Rectal smooth muscle tissue (tissue), 1 donor: ENCODE data around the gene WAC.

Experiments
- H3K27ac ChIP-seq: one replicate; pipeline ENCODE4 v1.7.0; 2013; ENCODE audit warnings: low read depth, low read length, inconsistent platforms
- H3K27me3 ChIP-seq: one replicate; pipeline ENCODE4 v1.7.0; 2013; ENCODE audit warnings: low read length; ENCODE audit not compliant: control insufficient read depth, insufficient read depth
- H3K36me3 ChIP-seq: one replicate; pipeline ENCODE4 v1.7.0; 2013; ENCODE audit warnings: low read length; ENCODE audit not compliant: control insufficient read depth, insufficient read depth
- H3K4me1 ChIP-seq: one replicate; pipeline ENCODE4 v1.7.0; 2013; ENCODE audit warnings: low read length; ENCODE audit not compliant: control insufficient read depth, insufficient read depth
- H3K4me3 ChIP-seq: one replicate; pipeline ENCODE4 v1.7.0; 2013; ENCODE audit warnings: low read length
- H3K9ac ChIP-seq: one replicate; pipeline ENCODE4 v1.7.0; 2013; ENCODE audit warnings: low read length

Gene WAC

DNA sequence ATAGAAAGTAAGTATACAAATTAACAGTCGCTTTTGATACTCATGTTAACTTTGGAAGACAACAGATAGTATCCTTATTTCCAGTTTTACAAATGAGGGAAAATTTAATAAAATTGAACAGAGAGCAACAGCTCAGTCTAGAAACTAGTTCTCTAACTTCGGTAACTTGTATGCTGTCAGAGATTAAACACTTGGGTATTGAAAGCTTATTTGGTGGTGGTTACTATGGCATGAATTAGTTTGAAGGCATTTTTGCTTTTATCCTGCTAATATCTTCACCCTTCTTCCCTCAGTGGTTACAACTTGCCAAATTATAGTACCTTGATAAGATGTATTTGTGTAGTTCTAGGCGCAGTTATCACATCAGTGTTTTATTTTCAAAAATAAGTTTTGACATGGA is 7.2 kb downstream of the WAC start:
- Histone ChIP-seq H3K9ac (no peak overlapping the region), H3K27me3 (no peaks in the 10 kb centered on the region)

DNA sequence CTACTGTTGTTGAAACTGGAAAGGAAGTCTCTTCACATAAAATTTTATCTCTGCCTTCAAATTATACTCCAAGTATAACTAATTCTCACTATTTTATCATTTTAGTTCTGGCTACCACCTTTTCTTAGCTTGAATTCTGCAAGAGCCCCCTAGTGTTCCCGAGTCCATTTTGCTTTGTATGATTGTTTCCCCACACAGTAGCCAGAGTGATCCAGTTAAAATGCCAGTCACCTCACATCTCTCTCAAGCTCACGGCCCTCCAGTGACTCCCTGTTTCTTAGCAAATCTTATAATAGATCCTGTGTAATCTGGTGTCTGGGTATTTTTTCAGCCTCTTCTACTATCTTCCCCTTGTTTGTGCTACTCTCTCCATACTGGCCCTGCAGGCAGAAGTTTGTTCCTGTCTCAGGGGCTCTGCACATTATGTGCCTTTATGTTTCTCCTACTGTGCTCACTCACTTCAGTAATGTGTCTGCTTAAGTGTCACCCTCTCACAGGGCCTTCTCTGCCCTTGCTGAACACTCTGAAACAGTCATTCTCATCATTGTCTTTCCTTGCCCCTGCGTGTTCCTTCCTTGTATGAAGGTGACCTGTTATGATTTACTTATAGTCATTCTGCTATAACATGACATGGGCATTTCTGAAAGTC is 8.9 kb downstream of the WAC start:
- Histone ChIP-seq H3K4me1 (no peaks in the 10 kb centered on the region), H3K4me3 (no peak overlapping the region), H3K9ac (no peak overlapping the region), H3K36me3 (peaks cover 13% of the 10 kb centered on the region), H3K27me3 (no peaks in the 10 kb centered on the region), H3K27ac (no peak overlapping the region)

More for the DNA sequence above, 7.2 kb downstream of the WAC start:
- H3K27ac ChIP-seq, result no peak overlapping the region
- H3K4me3 ChIP-seq, result no peak overlapping the region
- peaks cover under 1% of the 10 kb centered on the region for H3K4me1 ChIP-seq
- peaks cover 19% of the 10 kb centered on the region for H3K36me3 ChIP-seq

DNA sequence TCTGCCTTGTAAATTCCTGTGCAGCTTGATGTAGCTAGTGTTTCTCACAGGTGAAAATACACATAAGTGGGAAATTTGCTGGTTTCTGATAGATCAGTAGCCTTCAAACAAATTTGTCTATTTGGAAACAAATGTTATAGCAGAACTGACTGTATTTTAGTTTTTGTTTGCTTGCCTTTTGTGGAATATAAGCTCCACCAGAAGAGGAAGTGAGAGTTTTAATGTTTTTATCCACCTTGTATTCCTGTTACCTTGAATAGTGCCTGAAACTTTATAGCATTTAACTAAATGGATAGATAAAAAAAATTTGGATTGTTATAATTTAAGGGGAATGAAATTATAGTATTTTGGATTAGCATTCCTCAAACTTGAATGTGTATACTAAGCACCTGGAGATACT is 9.8 kb downstream of the WAC start:
- H3K4me3 ChIP-seq, result no peak overlapping the region
- H3K4me1 ChIP-seq, result no peaks in the 10 kb centered on the region
- no peaks in the 10 kb centered on the region for H3K27me3 ChIP-seq
- no peak overlapping the region for H3K27ac ChIP-seq
- H3K9ac ChIP-seq, result no peak overlapping the region
- peaks cover 13% of the 10 kb centered on the region for H3K36me3 ChIP-seq

DNA sequence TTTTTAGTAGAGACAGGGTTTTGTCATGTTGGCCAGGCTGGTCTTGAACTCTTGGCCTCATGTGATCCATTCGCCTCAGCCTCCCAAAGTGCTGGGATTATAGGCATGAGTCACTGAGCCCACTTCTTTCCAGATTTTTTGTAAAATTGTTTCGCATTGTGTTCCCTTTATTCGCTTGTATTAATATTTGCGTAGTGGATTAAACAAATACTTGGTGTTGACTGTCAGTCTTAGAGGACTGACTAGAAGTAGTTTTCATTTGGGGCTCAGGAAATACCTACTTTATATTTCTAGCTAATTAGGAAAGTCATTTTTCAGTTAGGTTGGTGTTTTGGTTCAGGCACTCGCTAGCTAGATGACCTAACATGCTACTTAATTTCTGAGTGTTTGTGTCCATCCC is 11.1 kb downstream of the WAC start:
- no peaks in the 10 kb centered on the region for H3K4me1 ChIP-seq
- H3K36me3 ChIP-seq, result peaks cover 8% of the 10 kb centered on the region
- no peaks in the 10 kb centered on the region for H3K27me3 ChIP-seq
- no peak overlapping the region for H3K27ac ChIP-seq
- no peak overlapping the region for H3K4me3 ChIP-seq
- no peak overlapping the region for H3K9ac ChIP-seq

DNA sequence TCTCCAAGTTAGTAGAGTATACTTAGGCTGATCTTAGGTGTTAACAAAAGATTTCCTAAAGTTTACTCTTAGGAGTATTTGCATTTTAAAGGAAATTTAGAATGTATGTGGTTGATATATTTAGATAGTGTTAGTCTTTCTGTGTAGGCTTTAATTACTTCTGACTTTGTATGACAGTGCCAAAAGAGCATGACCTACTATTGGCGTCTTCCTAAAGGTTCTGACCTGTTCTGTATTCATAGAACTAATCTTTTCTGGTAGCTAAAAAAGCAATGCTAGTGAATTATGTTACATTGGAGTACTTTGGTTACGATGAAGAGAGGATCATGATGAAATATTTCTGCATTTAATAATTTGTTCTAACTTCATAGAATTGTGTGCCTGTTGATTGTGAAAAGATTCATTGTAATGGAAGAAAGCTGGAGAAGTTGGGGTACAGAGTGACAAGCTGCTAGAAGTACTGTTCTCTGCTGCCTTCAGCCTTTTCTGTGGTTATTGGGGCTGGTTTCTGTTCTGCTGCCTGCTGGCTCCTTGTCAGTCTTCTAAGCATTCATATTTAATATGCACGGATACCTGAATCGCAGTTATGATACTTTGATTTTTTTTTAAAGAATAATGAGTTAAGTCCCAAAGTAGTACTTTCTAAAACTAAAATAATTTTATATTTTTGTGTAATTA is 13.2 kb downstream of the WAC start:
- no peak overlapping the region for H3K4me3 ChIP-seq
- peaks cover 4% of the 10 kb centered on the region for H3K36me3 ChIP-seq
- H3K9ac ChIP-seq, result no peak overlapping the region
- no peak overlapping the region for H3K27ac ChIP-seq
- H3K27me3 ChIP-seq, result no peaks in the 10 kb centered on the region
- H3K4me1 ChIP-seq, result peaks cover under 1% of the 10 kb centered on the region

DNA sequence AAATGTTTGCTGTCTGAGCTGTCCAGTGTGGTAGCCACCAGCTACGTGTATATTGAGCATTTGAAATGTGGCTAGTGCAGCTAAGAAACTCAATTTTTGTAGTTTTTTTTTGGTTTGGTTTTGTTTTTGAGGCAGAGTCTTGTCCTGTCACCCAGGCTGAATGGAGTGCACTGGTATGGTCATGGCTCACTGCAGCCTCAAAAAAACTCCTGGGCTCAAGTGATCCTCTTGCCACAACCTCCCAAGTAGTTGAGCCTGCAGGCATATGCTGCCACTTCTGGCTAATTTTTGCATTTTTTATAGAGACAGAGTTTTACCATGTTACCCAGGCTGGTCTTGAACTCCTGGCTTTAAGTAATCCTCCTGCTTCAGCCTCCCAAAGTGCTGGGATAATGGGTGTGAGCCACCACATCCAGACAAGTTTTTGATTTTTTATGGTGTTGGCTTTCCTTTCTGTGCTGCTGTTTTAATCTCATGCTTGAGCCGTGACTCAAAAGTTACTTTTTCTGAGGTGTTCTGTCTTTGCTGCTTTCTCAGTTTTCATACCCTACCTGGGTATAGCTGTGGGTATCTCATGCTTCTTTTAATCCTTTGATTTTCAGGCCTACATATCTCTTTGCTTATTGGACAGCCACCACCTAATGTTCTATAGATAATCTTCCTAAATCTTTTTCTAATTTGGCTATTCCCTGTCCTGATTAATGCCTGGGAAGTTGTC is 16.0 kb downstream of the WAC start:
- H3K27me3 ChIP-seq, result no peaks in the 10 kb centered on the region
- H3K4me3 ChIP-seq, result no peak overlapping the region
- H3K27ac ChIP-seq, result no peak overlapping the region
- H3K36me3 ChIP-seq, result no peaks in the 10 kb centered on the region
- H3K9ac ChIP-seq, result no peak overlapping the region
- peaks cover 6% of the 10 kb centered on the region for H3K4me1 ChIP-seq

DNA sequence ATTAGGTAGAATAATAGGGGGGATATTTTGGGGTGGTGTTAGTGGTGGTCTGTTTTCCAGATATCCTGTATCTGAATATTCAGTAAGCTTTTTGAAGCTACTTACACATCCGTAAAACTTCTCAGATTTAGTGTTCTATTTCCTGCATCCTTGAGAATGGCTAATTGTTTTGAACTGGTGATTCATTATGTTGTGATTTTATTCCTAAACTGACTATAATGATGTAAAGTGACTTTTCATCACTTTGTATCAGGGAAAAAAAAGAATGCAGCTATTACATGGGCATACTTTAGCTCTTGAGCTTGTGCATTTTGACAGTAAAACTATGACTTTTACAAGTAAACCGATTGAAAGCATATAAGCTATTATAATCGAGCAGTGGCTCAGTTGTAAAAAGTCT is 18.2 kb downstream of the WAC start:
- Histone ChIP-seq H3K4me3 (no peak overlapping the region), H3K9ac (no peak overlapping the region), H3K27ac (no peak overlapping the region), H3K4me1 (peaks cover 11% of the 10 kb centered on the region), H3K36me3 (no peaks in the 10 kb centered on the region), H3K27me3 (no peaks in the 10 kb centered on the region)

DNA sequence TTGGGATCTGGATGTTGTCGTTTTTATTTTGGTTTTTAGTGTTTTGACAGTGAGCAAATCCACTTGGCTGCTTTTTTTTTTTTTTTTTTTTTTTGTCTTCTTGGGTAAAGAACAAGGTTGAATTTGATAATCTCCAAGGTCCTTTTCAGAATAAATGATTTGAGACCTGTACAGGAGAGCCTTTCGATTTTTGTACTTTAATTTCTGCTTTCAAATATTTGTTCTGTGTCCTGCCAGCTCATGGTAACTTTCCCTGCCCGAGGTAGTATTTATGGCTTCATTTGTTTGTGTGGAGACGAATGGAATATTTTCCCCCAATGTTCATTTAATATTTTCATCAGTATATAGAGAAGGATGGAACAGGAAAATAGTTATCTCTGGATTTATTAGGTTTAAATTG is 19.9 kb downstream of the WAC start:
- Histone ChIP-seq H3K27me3 (no peaks in the 10 kb centered on the region), H3K36me3 (no peaks in the 10 kb centered on the region), H3K4me1 (peaks cover 11% of the 10 kb centered on the region), H3K27ac (no peak overlapping the region), H3K4me3 (no peak overlapping the region), H3K9ac (no peak overlapping the region)

DNA sequence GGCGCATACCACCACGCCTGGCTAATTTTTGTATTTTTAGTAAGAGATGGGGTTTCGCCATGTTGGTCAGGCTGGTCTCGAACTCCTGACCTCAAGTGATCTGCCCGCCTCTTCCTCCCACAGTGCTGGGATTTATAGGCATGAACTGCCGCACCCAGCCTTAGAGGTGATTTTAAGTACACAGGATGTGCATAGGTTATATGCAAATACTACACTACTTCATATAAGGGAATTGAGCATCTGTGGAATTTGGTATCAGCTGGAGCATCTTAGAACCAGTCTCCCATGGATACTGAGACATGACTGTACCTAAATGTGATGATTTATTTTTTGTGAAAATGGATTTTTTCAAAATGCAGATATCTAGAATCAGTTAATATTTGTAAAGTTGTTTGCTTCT is 21.1 kb downstream of the WAC start:
- Histone ChIP-seq H3K27me3 (no peaks in the 10 kb centered on the region), H3K27ac (no peak overlapping the region), H3K4me1 (peaks cover 19% of the 10 kb centered on the region), H3K4me3 (no peak overlapping the region), H3K36me3 (no peaks in the 10 kb centered on the region), H3K9ac (no peak overlapping the region)

DNA sequence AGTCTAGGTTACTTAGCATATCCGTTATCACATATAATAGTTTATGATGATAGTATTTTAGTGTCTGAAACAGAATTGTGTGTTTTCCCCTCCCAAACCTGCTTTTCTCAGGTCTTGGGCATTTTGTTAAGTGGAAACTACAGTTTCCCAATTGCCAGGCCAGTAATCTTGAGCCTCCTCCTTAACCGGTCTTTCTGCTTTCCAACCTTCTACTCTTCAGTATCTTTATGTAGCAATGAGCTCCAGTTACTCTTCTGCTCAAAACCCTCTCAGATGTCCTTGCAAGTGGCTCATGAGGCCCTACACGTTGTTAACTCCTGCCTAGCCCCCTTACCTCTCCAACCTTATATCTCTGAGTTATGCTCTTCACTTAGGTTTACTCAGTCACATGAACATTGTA is 22.0 kb downstream of the WAC start:
- Histone ChIP-seq H3K4me1 (peaks cover 25% of the 10 kb centered on the region), H3K27ac (no peak overlapping the region), H3K9ac (no peak overlapping the region), H3K27me3 (no peaks in the 10 kb centered on the region), H3K4me3 (no peak overlapping the region), H3K36me3 (no peaks in the 10 kb centered on the region)

DNA sequence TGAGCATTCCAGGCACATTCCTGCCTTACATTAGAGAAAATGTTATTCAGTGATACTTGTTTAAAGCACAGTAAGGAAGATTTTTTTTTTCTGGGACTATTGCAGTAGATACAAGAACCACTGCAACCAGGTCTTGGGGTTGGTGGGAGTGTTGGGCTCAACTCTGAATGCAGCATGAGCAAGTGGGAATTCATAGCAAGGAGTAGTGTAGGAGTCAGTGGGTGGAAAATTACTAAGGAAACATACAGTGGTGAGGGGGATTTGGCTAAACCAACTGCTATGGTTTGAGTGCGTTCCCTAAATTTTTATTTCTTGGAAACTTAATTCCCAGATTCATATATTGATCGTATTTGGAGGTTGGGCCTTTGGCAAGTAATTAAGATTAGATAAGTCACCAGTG is 22.4 kb downstream of the WAC start:
- Histone ChIP-seq H3K9ac (no peak overlapping the region), H3K27ac (no peak overlapping the region), H3K4me3 (no peak overlapping the region), H3K4me1 (peaks cover 25% of the 10 kb centered on the region), H3K27me3 (no peaks in the 10 kb centered on the region), H3K36me3 (no peaks in the 10 kb centered on the region)

DNA sequence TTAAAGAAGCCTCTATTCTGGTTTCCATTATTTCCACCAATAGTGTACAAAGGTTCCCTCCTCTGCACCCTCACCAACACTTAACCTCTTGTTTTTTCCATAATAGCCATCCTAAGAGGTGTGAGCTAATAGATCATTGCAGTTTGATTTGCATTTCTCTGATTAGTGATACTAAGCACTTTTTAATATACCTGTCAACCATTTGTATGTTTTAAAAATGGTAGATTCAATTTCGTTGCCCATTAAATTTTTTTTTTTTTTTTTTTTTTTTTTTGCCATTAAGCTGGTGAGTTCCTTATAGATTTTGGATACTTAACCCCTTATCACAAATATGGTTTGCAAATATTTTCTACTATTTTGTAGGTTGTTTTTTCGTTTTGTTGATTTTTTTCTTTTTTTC is 23.2 kb downstream of the WAC start:
- no peak overlapping the region for H3K27ac ChIP-seq
- no peak overlapping the region for H3K9ac ChIP-seq
- H3K27me3 ChIP-seq, result no peaks in the 10 kb centered on the region
- H3K4me1 ChIP-seq, result peaks cover 24% of the 10 kb centered on the region
- H3K36me3 ChIP-seq, result peaks cover 2% of the 10 kb centered on the region
- no peak overlapping the region for H3K4me3 ChIP-seq
